ENCODE measurements around the gene KAT6B.

GRCh38 chr10:74856940-74857339 lies 30.5 kb downstream of the KAT6B start:
- TF ChIP-seq ZNF747 (tag by site-specific recombination; IDR thresholded peaks at IDR 0.05) (no peak), ZNF138 (tag by site-specific recombination; IDR thresholded peaks at IDR 0.05; ENCODE audit: borderline replicate concordance) (no peak), ZSCAN23 (tag by site-specific recombination; IDR thresholded peaks at IDR 0.05) (no peak), ZNF561 (tag by site-specific recombination; IDR thresholded peaks at IDR 0.05; ENCODE audit: borderline replicate concordance) (no peak), REST (tag by site-specific recombination; IDR thresholded peaks at IDR 0.05) (no peak), GLI2 (tag by site-specific recombination; IDR thresholded peaks at IDR 0.05; ENCODE audit: borderline replicate concordance, low read depth) (no peak), ZNF660 (tag by site-specific recombination; IDR thresholded peaks at IDR 0.05) (no peak), ZNF211 (tag by site-specific recombination; IDR thresholded peaks at IDR 0.05; ENCODE audit: low read depth) (no peak), ZNF302 (tag by site-specific recombination; IDR thresholded peaks at IDR 0.05; ENCODE audit: low read depth) (no peak)
- TF ChIP-seq, protein P1, sequence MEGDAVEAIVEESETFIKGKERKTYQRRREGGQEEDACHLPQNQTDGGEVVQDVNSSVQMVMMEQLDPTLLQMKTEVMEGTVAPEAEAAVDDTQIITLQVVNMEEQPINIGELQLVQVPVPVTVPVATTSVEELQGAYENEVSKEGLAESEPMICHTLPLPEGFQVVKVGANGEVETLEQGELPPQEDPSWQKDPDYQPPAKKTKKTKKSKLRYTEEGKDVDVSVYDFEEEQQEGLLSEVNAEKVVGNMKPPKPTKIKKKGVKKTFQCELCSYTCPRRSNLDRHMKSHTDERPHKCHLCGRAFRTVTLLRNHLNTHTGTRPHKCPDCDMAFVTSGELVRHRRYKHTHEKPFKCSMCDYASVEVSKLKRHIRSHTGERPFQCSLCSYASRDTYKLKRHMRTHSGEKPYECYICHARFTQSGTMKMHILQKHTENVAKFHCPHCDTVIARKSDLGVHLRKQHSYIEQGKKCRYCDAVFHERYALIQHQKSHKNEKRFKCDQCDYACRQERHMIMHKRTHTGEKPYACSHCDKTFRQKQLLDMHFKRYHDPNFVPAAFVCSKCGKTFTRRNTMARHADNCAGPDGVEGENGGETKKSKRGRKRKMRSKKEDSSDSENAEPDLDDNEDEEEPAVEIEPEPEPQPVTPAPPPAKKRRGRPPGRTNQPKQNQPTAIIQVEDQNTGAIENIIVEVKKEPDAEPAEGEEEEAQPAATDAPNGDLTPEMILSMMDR (tag by site-specific recombination; IDR thresholded peaks at IDR 0.05) = no peak

All from HEK293 (cell line).